Spleen (tissue), 11 donors: ENCODE measurements around the gene MRAP2. TPM values are rescaled to one million over a fixed set of nuclear protein-coding genes. Genes with fewer than 3 reads are reported as not detected.
"Not testable (repeated sequence)": the region's sequence is repeated elsewhere in the genome, so short reads cannot be mapped to it uniquely, and the experiment has no call there.

Source experiments
- DNase-seq: peaks from one replicate; pipeline ENCODE4 v3.0.0-alpha.2; 2020
- H3K27ac ChIP-seq, 8 donors: fragments of 200-600 bp; sonication (generic) in 7 of 8; 1 replicate in 4 of 8; 2 replicates in 4 of 8; pipeline versions ENCODE4 v1.5.0 to v1.8.0; 2016 to 2021; ENCODE audit warnings: inconsistent platforms in 4 of 8, mild to moderate bottlenecking in 4 of 8, moderate library complexity in 1 of 8
- H3K27me3 ChIP-seq, 7 donors: fragments of 200-600 bp; sonication (generic) in 6 of 7; replicated peaks in 1 of 7; 1 replicate in 4 of 7; 2 replicates in 3 of 7; pipeline versions ENCODE4 v1.5.0 to v1.8.0; 2016 to 2021; ENCODE audit warnings: inconsistent platforms in 3 of 7, mild to moderate bottlenecking in 1 of 7
- H3K36me3 ChIP-seq, 6 donors: fragments of 200-600 bp; sonication (generic) in 5 of 6; 1 replicate in 4 of 6; 2 replicates in 2 of 6; pipeline versions ENCODE4 v1.5.0 to v1.8.0; 2016 to 2021; ENCODE audit warnings: inconsistent platforms in 2 of 6
- H3K4me1 ChIP-seq, 6 donors: fragments of 200-600 bp; sonication (generic) in 5 of 6; 1 replicate in 3 of 6; 2 replicates in 3 of 6; pipeline versions ENCODE4 v1.5.0 to v1.8.0; 2016 to 2021; ENCODE audit warnings: inconsistent platforms in 3 of 6
- H3K4me3 ChIP-seq, 8 donors: fragments of 200-600 bp; sonication (generic) in 7 of 8; 1 replicate in 4 of 8; 2 replicates in 4 of 8; pipeline versions ENCODE4 v1.5.0 to v1.8.0; 2016 to 2021; ENCODE audit warnings: inconsistent platforms in 4 of 8, mild to moderate bottlenecking in 4 of 8, moderate library complexity in 2 of 8
- H3K9me3 ChIP-seq, 8 donors: fragments of 200-600 bp; sonication (generic) in 7 of 8; 1 replicate in 4 of 8; 2 replicates in 4 of 8; pipeline versions ENCODE4 v1.5.0 to v1.8.0; 2016 to 2021; ENCODE audit warnings: inconsistent platforms in 4 of 8
- POLR2A ChIP-seq, 3 donors: fragments of 450-650 bp; IDR thresholded peaks; one replicate each; pipeline ENCODE4 v1.5.1; 2017; ENCODE audit warnings: antibody characterized with exemption in 3 of 3, mild to moderate bottlenecking in 1 of 3
- POLR2AphosphoS5 ChIP-seq, 3 donors: sonication (generic); formaldehyde crosslinking; IDR thresholded peaks; one replicate each; pipeline ENCODE4 v1.5.1; 2017; ENCODE audit warnings: antibody characterized with exemption in 3 of 3
- WGBS, 5 donors: extraction: QIAGEN DNeasy Blood & Tissue Kit in 3 of 5; methylation state at CpG; one replicate each; pipeline versions ENCODE4 v1.1.5 to v1.1.7; 2013 to 2018; 5-methylcytosine and 5-hydroxymethylcytosine counted together
- intact Hi-C: fragments of 100-400 bp; cut with DNase I; formaldehyde crosslinking; loops from one replicate; pipeline ENCODE4 v1.15.0; 2023; ENCODE audit warnings: low total_unique reads
- polyA plus RNA-seq, 3 donors: library from polyadenylated mRNA; stranded (reverse); fragments of 200-250 nt; gene quantifications; one replicate each; pipeline ENCODE4 v1.2.1, GENCODE V29; 2013
- total RNA-seq, 7 donors: library from RNA; depleted of rRNA in 3 of 7; stranded (reverse); fragments of >200 nt in 3 of 7; fragmentation: NEBNext Ultra II Directional in 4 of 7; extraction: Animal tissue kit (Norgen Biotek cat#: 25700) in 4 of 7; gene quantifications; one replicate each; pipeline versions ENCODE4 v1.1.0 to v1.2.1, GENCODE V29; 2016 to 2021
- TF ChIP-seq, protein P1 (sequence below), 11 experiments: fragments of 200-600 bp in 7 of 11; fragments of 450-650 bp in 4 of 11; sonication (generic) in 4 of 11; IDR thresholded peaks in 8 of 11; conservative IDR thresholded peaks in 3 of 11; 1 replicate in 7 of 11; 2 replicates in 4 of 11; pipeline versions ENCODE4 v1.4.0 to v1.8.0; 2016 to 2021; ENCODE audit warnings: antibody characterized with exemption in 11 of 11, inconsistent platforms in 4 of 11, mild to moderate bottlenecking in 1 of 11
- donor health status: healthy with polysubstance abuse.
- donor health status: DM: no; HTN: no; CAD: no; lungs with moderate emphysema.
- donor health status: DM: no; HTN: no; CAD: no.
- donor health status: Bipolar disorder and iron deficiency.
- donor health status: healthy.
- donor health status: DM: no; HTN: no; CAD: no.
- donor health status: DM: yes; HTN: yes; CAD: no.

The MRAP2 gene
- total and polyA plus RNA-seq, 10 donors: 0.97 to 21.8 (median 4.4) TPM

GRCh38 chr6:84107495-84107894 lies 73.9 kb downstream of the MRAP2 start:
- H3K27me3 ChIP-seq: no peaks in the 10 kb centered on the region
- H3K9me3 ChIP-seq: peaks cover 0 to 10% (median 0%) of the 10 kb centered on the region in 8 donors
- TF ChIP-seq, protein P1, sequence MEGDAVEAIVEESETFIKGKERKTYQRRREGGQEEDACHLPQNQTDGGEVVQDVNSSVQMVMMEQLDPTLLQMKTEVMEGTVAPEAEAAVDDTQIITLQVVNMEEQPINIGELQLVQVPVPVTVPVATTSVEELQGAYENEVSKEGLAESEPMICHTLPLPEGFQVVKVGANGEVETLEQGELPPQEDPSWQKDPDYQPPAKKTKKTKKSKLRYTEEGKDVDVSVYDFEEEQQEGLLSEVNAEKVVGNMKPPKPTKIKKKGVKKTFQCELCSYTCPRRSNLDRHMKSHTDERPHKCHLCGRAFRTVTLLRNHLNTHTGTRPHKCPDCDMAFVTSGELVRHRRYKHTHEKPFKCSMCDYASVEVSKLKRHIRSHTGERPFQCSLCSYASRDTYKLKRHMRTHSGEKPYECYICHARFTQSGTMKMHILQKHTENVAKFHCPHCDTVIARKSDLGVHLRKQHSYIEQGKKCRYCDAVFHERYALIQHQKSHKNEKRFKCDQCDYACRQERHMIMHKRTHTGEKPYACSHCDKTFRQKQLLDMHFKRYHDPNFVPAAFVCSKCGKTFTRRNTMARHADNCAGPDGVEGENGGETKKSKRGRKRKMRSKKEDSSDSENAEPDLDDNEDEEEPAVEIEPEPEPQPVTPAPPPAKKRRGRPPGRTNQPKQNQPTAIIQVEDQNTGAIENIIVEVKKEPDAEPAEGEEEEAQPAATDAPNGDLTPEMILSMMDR (IDR thresholded peaks at IDR 0.05 in 8 of 11, conservative IDR thresholded peaks at IDR 0.05 in 3 of 11): no peak
- no peak for TF ChIP-seq POLR2AphosphoS5 (IDR thresholded peaks at IDR 0.05)
- no peak for TF ChIP-seq POLR2A (IDR thresholded peaks at IDR 0.05)
- no peaks in the 10 kb centered on the region for H3K4me1 ChIP-seq
- no peak for DNase-seq
- intact Hi-C loops: no loop called here
- H3K36me3 ChIP-seq: no peaks in the 10 kb centered on the region
- H3K27ac ChIP-seq: no peak overlapping the region
- no peak overlapping the region for H3K4me3 ChIP-seq

- H3K4me3 ChIP-seq, intact Hi-C loops, DNase-seq, H3K36me3 ChIP-seq, H3K4me1 ChIP-seq, H3K27ac ChIP-seq, H3K9me3 ChIP-seq, H3K27me3 ChIP-seq: not testable (repeated sequence)
- WGBS, 5 donors: 33 to 47% (median 41%) methylated on average over 1 of the region's 1 CpG
These were observed 77.8 kb downstream of the MRAP2 start for GRCh38 chr6:84111351-84111750.

DNA sequence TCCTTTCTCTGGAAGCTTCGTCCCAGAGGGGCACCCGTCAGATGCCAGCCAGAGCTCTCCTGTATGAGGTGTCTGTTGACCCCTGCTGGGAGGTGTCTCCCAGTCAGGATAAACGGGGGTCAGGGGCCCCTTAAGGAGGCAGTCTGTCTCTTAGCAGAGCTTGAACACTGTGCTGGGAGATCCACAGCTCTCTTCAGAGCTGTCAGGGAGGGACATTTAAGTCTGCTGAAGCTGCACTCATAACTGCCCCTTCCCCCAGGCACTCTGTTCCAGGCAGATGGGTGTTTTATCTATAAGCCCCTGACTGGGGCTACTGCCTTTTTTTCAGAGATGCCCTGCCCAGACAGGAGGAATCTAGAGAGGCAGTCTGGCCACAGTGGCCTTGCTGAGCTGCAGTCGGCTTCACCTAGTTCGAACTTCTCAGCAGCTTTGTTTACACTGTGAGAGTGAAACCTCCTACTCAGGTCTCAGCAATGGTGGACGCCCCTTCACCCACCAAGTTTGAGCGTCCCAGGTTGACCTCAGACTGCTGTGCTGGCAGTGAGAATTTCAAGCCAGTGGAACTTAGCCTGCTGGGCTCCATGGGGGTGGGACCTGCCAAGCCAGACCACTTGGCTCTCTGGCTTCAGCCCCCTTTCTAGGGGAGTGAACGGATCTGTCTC lies 81.5 kb downstream of the MRAP2 start:
- H3K9me3 ChIP-seq: peaks cover 0 to 14% (median 0%) of the 10 kb centered on the region in 8 donors
- H3K27ac ChIP-seq, H3K36me3 ChIP-seq, H3K4me1 ChIP-seq, DNase-seq, H3K27me3 ChIP-seq, intact Hi-C loops, H3K4me3 ChIP-seq: not testable (repeated sequence)
- 82 to 93% (median 86%) methylated on average over 8 of the region's 8 CpGs for WGBS, 5 donors

GRCh38 chr6:84118191-84118590 lies 84.6 kb downstream of the MRAP2 start:
- no peak overlapping the region for H3K4me3 ChIP-seq
- intact Hi-C loops: no loop called here
- H3K4me1 ChIP-seq: no peaks in the 10 kb centered on the region
- no peak for DNase-seq
- peaks cover 0 to 14% (median 0%) of the 10 kb centered on the region in 8 donors for H3K9me3 ChIP-seq
- H3K27me3 ChIP-seq: no peaks in the 10 kb centered on the region
- no peak overlapping the region for H3K27ac ChIP-seq
- WGBS, 5 donors: 89 to 92% (median 91%) methylated on average over 4 to 5 of the region's 5 CpGs
- TF ChIP-seq, protein P1 (IDR thresholded peaks at IDR 0.05 in 8 of 11, conservative IDR thresholded peaks at IDR 0.05 in 3 of 11): no peak
- TF ChIP-seq POLR2A (IDR thresholded peaks at IDR 0.05) (no peak), POLR2AphosphoS5 (IDR thresholded peaks at IDR 0.05) (no peak)
- no peaks in the 10 kb centered on the region for H3K36me3 ChIP-seq

- H3K27me3 ChIP-seq: no peaks in the 10 kb centered on the region
- no peak overlapping the region for H3K27ac ChIP-seq
- H3K9me3 ChIP-seq: peaks cover 0 to 19% (median 0%) of the 10 kb centered on the region in 8 donors
- TF ChIP-seq POLR2AphosphoS5 (IDR thresholded peaks at IDR 0.05) (no peak), POLR2A (IDR thresholded peaks at IDR 0.05) (no peak)
- TF ChIP-seq, protein P1 (IDR thresholded peaks at IDR 0.05 in 8 of 11, conservative IDR thresholded peaks at IDR 0.05 in 3 of 11): no peak
- H3K4me1 ChIP-seq: no peaks in the 10 kb centered on the region
- H3K4me3 ChIP-seq: no peak overlapping the region
- intact Hi-C loops: no loop called here
- H3K36me3 ChIP-seq: peaks cover 0 to 6% (median 4%) of the 10 kb centered on the region in 6 donors
- no peak for DNase-seq
These were observed 85.7 kb downstream of the MRAP2 start for GRCh38 chr6:84119277-84119676.
